Measurements from ENCODE around the gene FAM107B. TPM values are rescaled to one million over a fixed set of nuclear protein-coding genes. Genes with fewer than 3 reads are reported as not detected.

FAM107B gene
- total and polyA plus RNA-seq, 12 donors: 16.0 to 81.7 (median 50.5) TPM

DNA sequence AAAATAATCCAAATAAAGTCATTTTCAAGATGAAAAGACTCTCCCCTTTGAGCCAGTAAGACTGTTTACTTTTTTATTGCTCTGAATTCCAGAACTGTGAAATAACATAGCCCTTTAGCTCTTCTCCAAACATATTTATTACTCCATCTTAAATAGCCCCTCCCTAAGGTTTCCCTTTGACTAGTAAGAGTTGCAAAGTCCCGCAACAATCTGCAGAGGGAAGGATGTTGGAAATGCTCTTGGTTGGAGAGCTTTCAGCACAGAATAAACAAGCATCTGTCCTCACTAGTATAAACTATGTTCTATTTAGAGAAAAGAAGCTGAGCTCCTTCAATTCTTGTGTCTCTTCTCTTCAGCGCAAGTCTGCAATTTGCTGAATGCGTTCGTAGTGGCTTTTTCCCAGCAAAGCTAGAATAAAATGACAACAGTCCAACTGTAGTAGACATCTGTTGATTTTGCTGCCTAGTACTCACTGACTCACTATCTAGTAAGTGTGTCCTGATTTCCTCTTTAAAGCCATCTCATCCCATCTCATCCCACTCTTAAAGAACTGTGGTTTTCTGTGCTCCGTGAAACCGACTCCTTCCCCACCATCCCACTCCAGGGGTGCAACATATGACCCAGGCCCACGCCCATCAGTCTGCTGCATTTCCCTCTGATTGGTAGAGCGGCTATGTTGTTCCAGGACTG is 104.0 kb downstream of the FAM107B start:
- no peak for DNase-seq
- Histone ChIP-seq H3K36me3 (replicated peaks in 1 of 2) (no peaks in the 10 kb centered on the region), H3K27ac (no peak overlapping the region), H3K27me3 (no peaks in the 10 kb centered on the region), H3K9me3 (replicated peaks in 1 of 3) (no peaks in the 10 kb centered on the region), H3K4me3 (no peak overlapping the region), H3K4me1 (replicated peaks in 1 of 2) (no peaks in the 10 kb centered on the region)
- intact Hi-C loops (cut with DNase I): no loop called here
- no peak for TF ChIP-seq POLR2A (IDR thresholded peaks at IDR 0.05)
- 77 to 85% (median 79%) methylated on average over 8 of the region's 8 CpGs for WGBS, 4 donors

DNA sequence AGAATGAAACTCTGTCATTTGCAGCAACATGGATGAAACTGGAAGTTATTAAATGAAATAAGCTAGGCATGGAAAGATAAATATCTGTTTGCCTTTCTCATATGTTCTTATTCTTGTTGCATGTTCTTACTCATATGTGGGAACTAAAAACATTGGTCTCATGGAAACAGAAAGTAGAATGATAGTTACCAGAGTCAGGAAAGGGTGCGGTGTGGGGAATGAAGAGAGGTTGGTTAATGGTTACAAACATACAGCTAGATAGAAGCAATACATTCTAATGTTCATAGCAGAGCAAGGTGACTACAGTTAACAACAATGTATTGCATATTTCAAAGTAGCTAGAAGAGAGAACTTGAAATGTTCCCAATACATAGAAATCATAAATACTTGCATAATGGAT is 105.1 kb downstream of the FAM107B start:
- TF ChIP-seq, protein P1, sequence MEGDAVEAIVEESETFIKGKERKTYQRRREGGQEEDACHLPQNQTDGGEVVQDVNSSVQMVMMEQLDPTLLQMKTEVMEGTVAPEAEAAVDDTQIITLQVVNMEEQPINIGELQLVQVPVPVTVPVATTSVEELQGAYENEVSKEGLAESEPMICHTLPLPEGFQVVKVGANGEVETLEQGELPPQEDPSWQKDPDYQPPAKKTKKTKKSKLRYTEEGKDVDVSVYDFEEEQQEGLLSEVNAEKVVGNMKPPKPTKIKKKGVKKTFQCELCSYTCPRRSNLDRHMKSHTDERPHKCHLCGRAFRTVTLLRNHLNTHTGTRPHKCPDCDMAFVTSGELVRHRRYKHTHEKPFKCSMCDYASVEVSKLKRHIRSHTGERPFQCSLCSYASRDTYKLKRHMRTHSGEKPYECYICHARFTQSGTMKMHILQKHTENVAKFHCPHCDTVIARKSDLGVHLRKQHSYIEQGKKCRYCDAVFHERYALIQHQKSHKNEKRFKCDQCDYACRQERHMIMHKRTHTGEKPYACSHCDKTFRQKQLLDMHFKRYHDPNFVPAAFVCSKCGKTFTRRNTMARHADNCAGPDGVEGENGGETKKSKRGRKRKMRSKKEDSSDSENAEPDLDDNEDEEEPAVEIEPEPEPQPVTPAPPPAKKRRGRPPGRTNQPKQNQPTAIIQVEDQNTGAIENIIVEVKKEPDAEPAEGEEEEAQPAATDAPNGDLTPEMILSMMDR (IDR thresholded peaks at IDR 0.05): no peak
- TF ChIP-seq POLR2A (IDR thresholded peaks at IDR 0.05): no peak
- intact Hi-C loops (cut with DNase I): no loop called here
- Histone ChIP-seq H3K4me3 (no peak overlapping the region), H3K27me3 (no peaks in the 10 kb centered on the region), H3K9me3 (replicated peaks in 1 of 3) (no peaks in the 10 kb centered on the region), H3K27ac (no peak overlapping the region), H3K36me3 (replicated peaks in 1 of 2) (no peaks in the 10 kb centered on the region), H3K4me1 (replicated peaks in 1 of 2) (no peaks in the 10 kb centered on the region)
- no peak for DNase-seq
- 83 to 96% (median 92%) methylated on average over 1 of the region's 1 CpG for WGBS, 4 donors

DNA sequence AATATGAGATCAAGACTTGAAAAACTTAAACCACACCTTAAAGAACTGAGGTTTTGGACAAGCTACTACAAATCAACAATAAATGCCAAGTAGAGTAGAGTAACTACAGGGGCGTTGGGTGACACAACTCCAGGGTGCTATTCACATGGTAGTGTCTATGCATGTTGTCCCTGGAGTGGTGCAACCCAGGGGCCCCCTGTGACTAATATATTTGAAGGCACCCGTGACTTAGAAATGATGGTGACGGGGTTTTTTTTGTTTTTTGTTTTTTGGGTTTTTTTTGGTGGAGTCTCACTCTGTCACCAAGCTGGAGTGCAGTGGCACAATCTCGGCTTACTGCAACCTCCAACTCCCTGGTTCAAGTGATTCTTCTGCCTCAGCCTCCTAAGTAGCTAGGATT is 106.9 kb downstream of the FAM107B start:
- H3K27ac ChIP-seq: no peak overlapping the region
- DNase-seq: no peak

DNA sequence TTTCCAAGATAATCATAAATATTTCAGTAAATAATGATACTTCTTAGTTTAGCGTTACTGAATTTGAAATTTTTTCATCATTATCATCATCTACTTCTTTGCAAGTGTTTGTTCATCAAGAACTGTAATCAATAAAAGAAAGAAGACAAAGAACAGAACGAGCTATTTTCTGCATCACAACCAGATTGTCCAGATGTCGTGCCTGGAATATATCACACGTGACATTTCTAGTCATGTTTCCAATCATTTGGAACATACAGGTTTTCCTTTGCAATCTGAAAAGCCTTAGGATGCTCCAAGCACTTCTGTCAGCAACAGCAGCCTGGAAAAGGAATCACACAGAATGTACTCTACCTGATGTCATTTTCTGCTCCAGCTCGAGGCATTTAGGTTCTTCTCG is 107.4 kb downstream of the FAM107B start:
- H3K4me1 ChIP-seq (replicated peaks in 1 of 2): no peaks in the 10 kb centered on the region
- H3K27ac ChIP-seq: no peak overlapping the region
- DNase-seq: no peak
- H3K4me3 ChIP-seq: no peak overlapping the region
- intact Hi-C loops (cut with DNase I): no loop called here
- H3K27me3 ChIP-seq: no peaks in the 10 kb centered on the region
- H3K36me3 ChIP-seq (replicated peaks in 1 of 2): no peaks in the 10 kb centered on the region
- TF ChIP-seq POLR2A (IDR thresholded peaks at IDR 0.05): no peak
- TF ChIP-seq, protein P1 (IDR thresholded peaks at IDR 0.05): no peak
- H3K9me3 ChIP-seq (replicated peaks in 1 of 3): no peaks in the 10 kb centered on the region
- WGBS, 4 donors: 77 to 83% (median 80%) methylated on average over 6 of the region's 6 CpGs

More for the DNA sequence above, 106.9 kb downstream of the FAM107B start:
- WGBS, 4 donors: 81 to 91% (median 85%) methylated on average over 4 of the region's 4 CpGs
- H3K27me3 ChIP-seq: no peaks in the 10 kb centered on the region
- no peaks in the 10 kb centered on the region for H3K36me3 ChIP-seq (replicated peaks in 1 of 2)
- H3K9me3 ChIP-seq (replicated peaks in 1 of 3): no peaks in the 10 kb centered on the region
- no peak for TF ChIP-seq POLR2A (IDR thresholded peaks at IDR 0.05)
- TF ChIP-seq, protein P1 (IDR thresholded peaks at IDR 0.05): no peak
- intact Hi-C loops (cut with DNase I): no loop called here
- H3K4me3 ChIP-seq: no peak overlapping the region
- no peaks in the 10 kb centered on the region for H3K4me1 ChIP-seq (replicated peaks in 1 of 2)

Measured in adrenal gland (tissue), 12 donors.